ENCODE measurements around the gene SLC4A1AP.

SLC4A1AP gene

GRCh38 chr2:27723372-27724144 lies 59.9 kb downstream of the SLC4A1AP start:
- DNase-seq, result no peak

GRCh38 chr2:27724191-27724590 lies 60.5 kb downstream of the SLC4A1AP start:
- no peak for DNase-seq

GRCh38 chr2:27724905-27725701 lies 61.4 kb downstream of the SLC4A1AP start:
- DNase-seq, result no peak

- no peak for DNase-seq
These were observed 63.6 kb downstream of the SLC4A1AP start for GRCh38 chr2:27727257-27727656.

GRCh38 chr2:27728081-27728858 lies 64.6 kb downstream of the SLC4A1AP start:
- DNase-seq, result no peak

GRCh38 chr2:27729198-27729597 lies 65.5 kb downstream of the SLC4A1AP start:
- DNase-seq, result no peak

- no peak for DNase-seq
These were observed 65.9 kb downstream of the SLC4A1AP start for GRCh38 chr2:27729614-27730013.

GRCh38 chr2:27730261-27730662 lies 66.6 kb downstream of the SLC4A1AP start:
- DNase-seq, result no peak

- no peak for DNase-seq
These were observed 67.4 kb downstream of the SLC4A1AP start for GRCh38 chr2:27730980-27731691.

- DNase-seq, result no peak
These were observed 70.6 kb downstream of the SLC4A1AP start for GRCh38 chr2:27734305-27734704.

- peak; percentile 21 for DNase-seq
These were observed 71.7 kb downstream of the SLC4A1AP start for GRCh38 chr2:27735263-27735904.

GRCh38 chr2:27736031-27736889 lies 72.6 kb downstream of the SLC4A1AP start:
- no peak for DNase-seq

GRCh38 chr2:27736890-27737204 lies 73.2 kb downstream of the SLC4A1AP start:
- DNase-seq, result no peak

- DNase-seq, result no peak
These were observed 74.1 kb downstream of the SLC4A1AP start for GRCh38 chr2:27737676-27738348.

GRCh38 chr2:27738349-27739057 lies 74.8 kb downstream of the SLC4A1AP start:
- DNase-seq, result no peak

GRCh38 chr2:27739058-27739373 lies 75.3 kb downstream of the SLC4A1AP start:
- DNase-seq, result no peak

GRCh38 chr2:27741673-27742072 lies 78.0 kb downstream of the SLC4A1AP start:
- DNase-seq, result no peak

GRCh38 chr2:27742571-27742970 lies 78.9 kb downstream of the SLC4A1AP start:
- no peak for DNase-seq
